ENCODE results near the gene LAMA2. TPM values are rescaled to one million over a fixed set of nuclear protein-coding genes. Genes with fewer than 3 reads are reported as not detected.

Gene LAMA2
- total and polyA plus RNA-seq, 4 donors = 6.0 to 86.5 (median 46.4) TPM

DNA sequence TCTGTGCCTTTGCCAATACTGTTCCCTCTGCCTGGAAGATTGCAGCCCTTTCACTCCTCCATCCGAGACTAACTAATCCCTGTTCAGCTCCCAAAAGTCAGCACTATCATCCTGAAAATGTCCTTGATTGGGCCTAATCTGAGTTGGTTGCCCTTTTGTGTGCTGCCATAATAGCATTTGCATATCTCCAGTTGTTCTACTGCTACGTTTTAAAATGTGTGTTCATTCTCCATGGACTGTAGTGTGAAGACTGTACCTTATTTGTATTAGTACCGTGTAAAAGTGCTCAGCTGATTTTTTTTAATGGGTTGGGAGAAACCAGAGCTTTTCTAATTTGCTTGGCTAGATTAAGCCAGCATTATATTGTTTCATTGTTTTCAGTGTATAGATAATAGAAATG lies 401.3 kb downstream of the LAMA2 start:
- Histone ChIP-seq H3K9me3 (ENCODE audit: control insufficient read depth, low read length) (no peaks in the 10 kb centered on the region), H3K36me3 (ENCODE audit: control insufficient read depth in 1 of 2, insufficient read depth in 2 of 2, low read length in 1 of 2) (peaks cover 0 to 5% of the 10 kb centered on the region in 2 donors), H3K27ac (ENCODE audit: low read depth in 1 of 2, low read length in 2 of 2) (no peak overlapping the region), H3K4me3 (ENCODE audit: low read length in 2 of 2) (no peak overlapping the region), H3K27me3 (ENCODE audit: control insufficient read depth in 1 of 2, insufficient read depth in 2 of 2, low read length in 1 of 2) (no peaks in the 10 kb centered on the region), H3K4me1 (ENCODE audit: control insufficient read depth in 1 of 2, insufficient read depth in 2 of 2, low read length in 2 of 2) (no peaks in the 10 kb centered on the region)
- intact Hi-C loops (cut with DNase I) = no loop called here
- DNase-seq (no peak), ATAC-seq (ENCODE audit: low FRiP score) (no peak)
- 74 to 75% methylated on average over 3 of the region's 3 CpGs for WGBS, 2 donors

DNA sequence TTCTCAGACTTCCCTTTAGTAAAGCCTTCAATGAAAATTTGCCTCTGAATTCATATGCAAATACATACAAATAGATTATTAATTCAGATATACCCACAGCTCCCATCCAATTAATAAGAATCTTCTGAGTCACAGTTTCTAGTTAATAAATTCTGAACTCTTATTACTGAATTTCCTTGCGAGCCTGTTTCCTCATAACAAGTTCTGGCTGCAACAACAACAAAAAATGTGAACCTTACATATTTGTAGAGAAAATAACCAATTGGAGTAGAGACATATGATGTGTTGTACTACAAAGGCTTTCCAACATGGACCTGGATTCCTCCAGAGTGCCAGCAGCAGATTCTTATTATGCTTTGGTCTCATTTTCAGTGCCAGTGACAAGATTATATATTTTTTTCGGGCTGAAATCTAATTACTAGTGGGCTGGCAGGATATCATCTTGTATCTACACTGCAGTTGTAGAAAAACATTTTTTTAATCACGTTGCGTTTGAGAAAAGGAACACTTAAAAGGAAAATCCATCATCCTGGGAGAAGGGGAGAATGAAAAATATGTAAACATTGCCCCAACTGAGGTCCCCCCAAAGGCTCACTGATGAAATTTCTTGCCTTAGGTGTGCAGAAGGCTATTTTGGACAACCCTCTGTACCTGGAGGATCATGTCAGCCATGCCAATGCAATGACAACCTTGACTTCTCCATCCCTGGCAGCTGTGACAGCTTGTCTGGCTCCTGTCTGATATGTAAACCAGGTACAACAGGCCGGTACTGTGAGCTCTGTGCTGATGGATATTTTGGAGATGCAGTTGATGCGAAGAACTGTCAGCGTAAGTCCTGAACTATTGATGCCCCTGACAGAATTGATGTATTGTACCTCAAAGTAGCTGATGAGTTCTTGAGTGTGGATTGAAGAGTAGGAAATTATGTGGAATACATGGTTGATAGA lies 404.6 kb downstream of the LAMA2 start:
- Histone ChIP-seq H3K4me1 (ENCODE audit: control insufficient read depth in 1 of 2, insufficient read depth in 2 of 2, low read length in 2 of 2) (no peaks in the 10 kb centered on the region), H3K4me3 (ENCODE audit: low read length in 2 of 2) (no peak overlapping the region), H3K27me3 (ENCODE audit: control insufficient read depth in 1 of 2, insufficient read depth in 2 of 2, low read length in 1 of 2) (no peaks in the 10 kb centered on the region), H3K9me3 (ENCODE audit: control insufficient read depth, low read length) (no peaks in the 10 kb centered on the region), H3K36me3 (ENCODE audit: control insufficient read depth in 1 of 2, insufficient read depth in 2 of 2, low read length in 1 of 2) (peaks cover 0 to 2% of the 10 kb centered on the region in 2 donors), H3K27ac (ENCODE audit: low read depth in 1 of 2, low read length in 2 of 2) (no peak overlapping the region)
- 66 to 78% methylated on average over 7 of the region's 7 CpGs for WGBS, 2 donors
- intact Hi-C loops (cut with DNase I) = no loop called here
- DNase-seq = no peak
- no peak for ATAC-seq (ENCODE audit: low FRiP score)

DNA sequence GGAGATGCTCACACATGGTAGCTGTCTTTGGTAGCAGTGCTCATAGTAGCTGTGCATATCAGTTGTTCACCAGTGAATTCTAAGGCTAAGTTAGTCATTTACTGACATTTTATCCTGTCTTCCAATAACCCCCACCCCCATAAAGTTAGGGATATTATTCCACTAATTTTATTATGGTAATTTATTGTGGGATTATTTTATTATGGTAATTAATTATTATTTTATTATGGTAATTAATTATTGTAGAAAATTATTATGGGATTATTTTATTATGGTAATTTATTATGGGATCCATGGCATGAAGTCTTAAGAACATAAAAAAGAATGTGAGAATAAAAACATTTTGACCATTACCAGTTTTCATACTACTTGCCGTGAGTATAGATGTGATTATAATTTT lies 406.5 kb downstream of the LAMA2 start:
- DNase-seq (no peak), ATAC-seq (ENCODE audit: low FRiP score) (no peak)
- no peak overlapping the region for H3K4me3 ChIP-seq (ENCODE audit: low read length in 2 of 2)
- whole genome bisulfite sequencing, 2 donors = 96 to 100% methylated on average over 1 of the region's 1 CpG
- intact Hi-C loops (cut with DNase I) = no loop called here
- H3K9me3 ChIP-seq (ENCODE audit: control insufficient read depth, low read length) = no peaks in the 10 kb centered on the region
- H3K27me3 ChIP-seq (ENCODE audit: control insufficient read depth in 1 of 2, insufficient read depth in 2 of 2, low read length in 1 of 2) = no peaks in the 10 kb centered on the region
- H3K36me3 ChIP-seq (ENCODE audit: control insufficient read depth in 1 of 2, insufficient read depth in 2 of 2, low read length in 1 of 2) = peaks cover 0 to 3% of the 10 kb centered on the region in 2 donors
- H3K4me1 ChIP-seq (ENCODE audit: control insufficient read depth in 1 of 2, insufficient read depth in 2 of 2, low read length in 2 of 2) = no peaks in the 10 kb centered on the region
- H3K27ac ChIP-seq (ENCODE audit: low read depth in 1 of 2, low read length in 2 of 2) = no peak overlapping the region

DNA sequence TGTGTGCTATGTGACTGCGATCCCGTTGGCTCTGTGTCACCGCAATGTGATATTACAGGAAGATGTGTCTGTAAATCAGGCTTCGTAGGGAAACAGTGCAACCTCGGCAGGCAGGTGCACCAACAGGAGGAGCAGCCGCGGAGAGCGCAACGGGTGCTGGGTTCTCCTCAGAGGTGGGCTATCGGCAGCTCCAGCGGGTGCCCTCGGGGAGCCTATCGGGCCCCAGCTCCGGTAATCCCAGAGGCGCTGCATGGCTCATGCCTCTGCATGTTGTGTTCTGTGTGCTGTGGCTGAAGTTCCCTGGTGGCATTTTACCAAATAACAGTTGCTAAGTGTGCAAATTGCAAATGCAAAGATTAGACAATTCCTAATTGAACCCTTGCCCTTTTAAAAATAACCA lies 409.9 kb downstream of the LAMA2 start:
- Histone ChIP-seq H3K9me3 (ENCODE audit: control insufficient read depth, low read length) (no peaks in the 10 kb centered on the region), H3K36me3 (ENCODE audit: control insufficient read depth in 1 of 2, insufficient read depth in 2 of 2, low read length in 1 of 2) (peaks cover 0 to 2% of the 10 kb centered on the region in 2 donors), H3K27me3 (ENCODE audit: control insufficient read depth in 1 of 2, insufficient read depth in 2 of 2, low read length in 1 of 2) (no peaks in the 10 kb centered on the region), H3K4me3 (ENCODE audit: low read length in 2 of 2) (no peak overlapping the region), H3K27ac (ENCODE audit: low read depth in 1 of 2, low read length in 2 of 2) (no peak overlapping the region), H3K4me1 (ENCODE audit: control insufficient read depth in 1 of 2, insufficient read depth in 2 of 2, low read length in 2 of 2) (no peaks in the 10 kb centered on the region)
- ATAC-seq (ENCODE audit: low FRiP score) (no peak), DNase-seq (no peak)
- intact Hi-C loops (cut with DNase I) = no loop called here
- WGBS, 2 donors = 93 to 94% methylated on average over 15 of the region's 15 CpGs

DNA sequence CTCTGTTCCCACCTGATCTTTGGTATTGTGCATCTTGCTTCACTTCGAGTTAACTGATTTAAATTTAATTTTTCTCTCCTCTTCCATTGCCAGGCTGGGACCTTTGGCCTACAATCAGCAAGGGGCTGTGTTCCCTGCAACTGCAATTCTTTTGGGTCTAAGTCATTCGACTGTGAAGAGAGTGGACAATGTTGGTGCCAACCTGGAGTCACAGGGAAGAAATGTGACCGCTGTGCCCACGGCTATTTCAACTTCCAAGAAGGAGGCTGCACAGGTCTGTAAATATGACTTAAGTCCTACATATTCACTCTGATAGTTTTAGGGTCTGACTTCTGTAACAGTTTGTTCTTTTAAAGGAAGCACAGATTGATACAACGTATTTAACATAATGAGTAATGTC lies 414.7 kb downstream of the LAMA2 start:
- H3K27me3 ChIP-seq (ENCODE audit: control insufficient read depth in 1 of 2, insufficient read depth in 2 of 2, low read length in 1 of 2) = no peaks in the 10 kb centered on the region
- DNase-seq (no peak), ATAC-seq (ENCODE audit: low FRiP score) (no peak)
- H3K27ac ChIP-seq (ENCODE audit: low read depth in 1 of 2, low read length in 2 of 2) = no peak overlapping the region
- peaks cover 0 to 2% of the 10 kb centered on the region in 2 donors for H3K36me3 ChIP-seq (ENCODE audit: control insufficient read depth in 1 of 2, insufficient read depth in 2 of 2, low read length in 1 of 2)
- no peaks in the 10 kb centered on the region for H3K9me3 ChIP-seq (ENCODE audit: control insufficient read depth, low read length)
- intact Hi-C loops (cut with DNase I) = no loop called here
- 46 to 69% methylated on average over 5 of the region's 5 CpGs for WGBS, 2 donors
- no peak overlapping the region for H3K4me3 ChIP-seq (ENCODE audit: low read length in 2 of 2)
- H3K4me1 ChIP-seq (ENCODE audit: control insufficient read depth in 1 of 2, insufficient read depth in 2 of 2, low read length in 2 of 2) = no peaks in the 10 kb centered on the region

DNA sequence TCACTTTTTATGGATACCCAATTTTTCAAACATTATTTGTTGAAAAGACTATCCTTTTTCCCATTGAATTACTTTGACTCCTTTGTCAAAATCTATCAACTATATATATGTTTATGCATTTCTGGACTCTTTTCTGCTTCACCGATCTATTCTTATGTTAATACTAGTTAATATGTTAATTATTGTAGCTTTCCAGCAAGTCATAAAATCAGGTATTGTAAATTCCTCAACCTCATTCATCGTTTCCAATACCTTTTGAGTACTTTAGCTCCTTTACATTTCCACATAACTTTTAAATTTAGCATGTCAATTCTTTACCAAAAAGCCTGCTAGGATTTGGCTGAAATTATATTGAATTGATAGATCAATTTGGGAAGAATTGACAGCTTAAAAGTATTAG lies 419.7 kb downstream of the LAMA2 start:
- intact Hi-C loops (cut with DNase I) = no loop called here
- ATAC-seq (ENCODE audit: low FRiP score) (no peak), DNase-seq (no peak)
- Histone ChIP-seq H3K4me1 (ENCODE audit: control insufficient read depth in 1 of 2, insufficient read depth in 2 of 2, low read length in 2 of 2) (no peaks in the 10 kb centered on the region), H3K36me3 (ENCODE audit: control insufficient read depth in 1 of 2, insufficient read depth in 2 of 2, low read length in 1 of 2) (no peaks in the 10 kb centered on the region), H3K9me3 (ENCODE audit: control insufficient read depth, low read length) (no peaks in the 10 kb centered on the region), H3K27me3 (ENCODE audit: control insufficient read depth in 1 of 2, insufficient read depth in 2 of 2, low read length in 1 of 2) (no peaks in the 10 kb centered on the region), H3K4me3 (ENCODE audit: low read length in 2 of 2) (no peak overlapping the region), H3K27ac (ENCODE audit: low read depth in 1 of 2, low read length in 2 of 2) (no peak overlapping the region)
- 76 to 80% methylated on average over 2 of the region's 2 CpGs for WGBS, 2 donors

DNA sequence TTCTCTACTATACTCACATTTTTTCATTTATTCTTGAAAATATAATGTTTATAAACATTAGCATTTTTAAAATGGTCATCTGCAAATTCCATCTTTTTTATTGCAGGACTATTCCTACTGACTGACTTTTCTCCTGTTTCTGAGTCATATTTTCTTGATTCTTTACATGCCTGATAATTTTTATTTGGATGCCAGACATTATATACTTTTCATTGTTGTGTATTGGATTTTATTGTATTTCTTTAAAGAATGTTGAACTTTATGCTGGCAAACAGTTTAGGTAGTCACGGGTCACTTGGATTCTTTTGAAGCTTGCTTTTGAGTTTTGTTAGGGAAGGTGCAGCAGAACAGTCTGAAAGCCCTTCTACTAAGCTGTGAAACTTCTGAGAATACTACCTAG lies 423.9 kb downstream of the LAMA2 start:
- DNase-seq = no peak
- Histone ChIP-seq H3K27ac (ENCODE audit: low read depth in 1 of 2, low read length in 2 of 2) (no peak overlapping the region), H3K9me3 (ENCODE audit: control insufficient read depth, low read length) (peaks cover 5% of the 10 kb centered on the region), H3K36me3 (ENCODE audit: control insufficient read depth in 1 of 2, insufficient read depth in 2 of 2, low read length in 1 of 2) (no peaks in the 10 kb centered on the region), H3K4me3 (ENCODE audit: low read length in 2 of 2) (no peak overlapping the region), H3K27me3 (ENCODE audit: control insufficient read depth in 1 of 2, insufficient read depth in 2 of 2, low read length in 1 of 2) (no peaks in the 10 kb centered on the region), H3K4me1 (ENCODE audit: control insufficient read depth in 1 of 2, insufficient read depth in 2 of 2, low read length in 2 of 2) (no peaks in the 10 kb centered on the region)
- ATAC-seq (ENCODE audit: low FRiP score) = no peak
- WGBS, 2 donors = 86 to 90% methylated on average over 1 of the region's 1 CpG
- intact Hi-C loops (cut with DNase I) = no loop called here

DNA sequence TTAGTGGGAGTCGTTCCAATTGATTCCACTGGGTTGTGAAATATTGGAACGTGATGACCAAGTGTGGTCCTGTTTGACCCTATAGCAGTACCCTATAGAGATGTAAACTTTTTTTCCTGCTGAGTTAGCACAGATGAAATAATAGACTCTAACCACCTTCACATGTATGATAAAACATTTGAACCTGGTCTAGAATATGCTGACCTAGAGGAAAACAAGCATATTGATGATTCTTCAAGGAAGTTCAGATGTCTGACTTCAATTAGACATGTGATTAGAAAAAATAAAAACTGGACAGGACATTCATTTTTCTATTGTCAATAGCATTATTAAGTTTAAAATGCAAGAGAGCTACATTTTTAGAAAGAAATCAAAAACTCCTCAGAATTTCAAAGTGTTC lies 424.9 kb downstream of the LAMA2 start:
- no peak overlapping the region for H3K27ac ChIP-seq (ENCODE audit: low read depth in 1 of 2, low read length in 2 of 2)
- H3K4me1 ChIP-seq (ENCODE audit: control insufficient read depth in 1 of 2, insufficient read depth in 2 of 2, low read length in 2 of 2) = no peaks in the 10 kb centered on the region
- no peaks in the 10 kb centered on the region for H3K36me3 ChIP-seq (ENCODE audit: control insufficient read depth in 1 of 2, insufficient read depth in 2 of 2, low read length in 1 of 2)
- H3K27me3 ChIP-seq (ENCODE audit: control insufficient read depth in 1 of 2, insufficient read depth in 2 of 2, low read length in 1 of 2) = no peaks in the 10 kb centered on the region
- no peak overlapping the region for H3K4me3 ChIP-seq (ENCODE audit: low read length in 2 of 2)
- intact Hi-C loops (cut with DNase I) = no loop called here
- peaks cover 5% of the 10 kb centered on the region for H3K9me3 ChIP-seq (ENCODE audit: control insufficient read depth, low read length)
- ATAC-seq (ENCODE audit: low FRiP score) (no peak), DNase-seq (no peak)
- WGBS, 2 donors = 86 to 89% methylated on average over 2 of the region's 2 CpGs

DNA sequence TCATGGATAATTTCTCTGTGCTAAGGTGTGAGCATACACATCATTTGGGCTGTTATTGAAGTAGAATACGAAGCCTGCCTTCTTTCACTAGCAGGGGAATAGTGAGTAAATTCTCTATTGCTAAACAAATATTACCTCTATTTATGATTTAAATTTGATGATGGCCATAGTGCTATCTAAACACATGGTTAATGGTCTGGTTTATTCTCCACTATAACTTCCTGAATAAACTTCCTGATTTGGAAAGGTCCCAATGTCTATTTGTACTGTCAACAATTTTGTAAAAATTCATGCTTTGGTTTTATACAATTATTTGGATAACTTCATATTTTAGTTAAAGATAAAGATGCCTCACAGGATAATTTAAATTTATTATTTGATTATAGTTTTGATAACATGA lies 426.2 kb downstream of the LAMA2 start:
- 96% methylated on average over 1 of the region's 1 CpG for WGBS, 2 donors
- Histone ChIP-seq H3K9me3 (ENCODE audit: control insufficient read depth, low read length) (peaks cover 5% of the 10 kb centered on the region), H3K4me1 (ENCODE audit: control insufficient read depth in 1 of 2, insufficient read depth in 2 of 2, low read length in 2 of 2) (no peaks in the 10 kb centered on the region), H3K36me3 (ENCODE audit: control insufficient read depth in 1 of 2, insufficient read depth in 2 of 2, low read length in 1 of 2) (no peaks in the 10 kb centered on the region), H3K4me3 (ENCODE audit: low read length in 2 of 2) (no peak overlapping the region), H3K27me3 (ENCODE audit: control insufficient read depth in 1 of 2, insufficient read depth in 2 of 2, low read length in 1 of 2) (no peaks in the 10 kb centered on the region), H3K27ac (ENCODE audit: low read depth in 1 of 2, low read length in 2 of 2) (no peak overlapping the region)
- intact Hi-C loops (cut with DNase I) = no loop called here
- ATAC-seq (ENCODE audit: low FRiP score) = no peak
- DNase-seq = no peak
